Smooth muscle cell of the pulmonary artery (primary cell): ENCODE results near the gene PAGE3. TPM values are rescaled to one million over a fixed set of nuclear protein-coding genes. Genes with fewer than 3 reads are reported as not detected.

Experiments
- total RNA-seq: library from RNA; depleted of rRNA; stranded (reverse); fragments of >200 nt; gene quantifications from 2 replicates; pipeline ENCODE4 v1.2.3, GENCODE V29; 2014

PAGE3 gene, protein sequence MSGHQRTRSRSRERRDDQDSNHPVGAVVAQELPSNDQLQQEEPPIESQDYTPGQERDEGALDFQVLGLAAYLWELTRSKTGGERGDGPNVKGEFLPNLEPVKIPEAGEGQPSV
- total RNA-seq, result not detected in 2 replicates

DNA sequence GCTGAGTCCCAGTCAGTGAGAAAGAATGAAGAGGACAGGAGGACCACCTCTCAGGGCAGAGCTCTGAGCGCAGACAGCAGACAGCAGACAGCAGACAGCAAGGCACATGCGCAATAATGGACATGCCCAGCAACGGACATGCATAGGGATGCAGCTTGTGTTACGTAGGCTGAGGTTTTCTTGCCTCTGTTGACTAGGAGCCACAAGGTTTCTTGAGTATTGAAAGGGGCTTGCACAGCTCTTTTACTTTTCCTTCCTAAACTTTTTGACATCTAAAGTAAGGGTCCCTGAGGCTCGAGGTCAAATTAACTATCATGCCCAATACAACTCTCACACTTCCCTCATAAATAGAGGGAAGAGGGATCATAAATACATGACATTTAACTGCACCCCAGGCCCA, at the start of gene PAGE3:
TSS of gene PAGE3 (minus strand) at position 101 of the 400 bp plus-strand sequence. CDS start 1,013 bp downstream, outside the sequence.

GRCh38 chrX:55220119-55220794, 44.5 kb downstream of the PAGE3 start, which contains the start of gene PAGE5:
Gene PAGE5, plus strand, starts transcription at chrX:55220346. Its CDS starts 1,037 bp downstream, at chrX:55221383.

Other genes starting within 250 kb of the PAGE3 start
- gene ALAS2, start 233.9 kb downstream of the PAGE3 start, total RNA-seq, result not detected in 2 replicates
- not detected in 2 replicates for gene PAGE2B, start 189.9 kb downstream of the PAGE3 start, total RNA-seq
- not detected in 2 replicates for gene PAGE2, start 175.9 kb downstream of the PAGE3 start, total RNA-seq
- not detected in 2 replicates for gene PAGE5, start 44.6 kb downstream of the PAGE3 start, total RNA-seq
- 23.6 and 37.5 TPM in 2 replicates for gene MAGEH1, start 187.2 kb upstream of the PAGE3 start, total RNA-seq
- 1.3 and 2.3 TPM in 2 replicates for gene USP51, start 224.9 kb upstream of the PAGE3 start, total RNA-seq